HEK293 (cell line): ENCODE results near the gene ADAM17.

Experiments used
- CTCF ChIA-PET: fragments of 350-600 bp; formaldehyde crosslinking; extraction: SDS; loops from one replicate; lab custom pipeline; 2021; ENCODE audit warnings: antibody characterized with exemption; lab: Yijun Ruan, JAX
- POLR2A ChIA-PET: fragments of 300-600 bp; formaldehyde crosslinking; extraction: SDS; loops from one replicate; lab custom pipeline; 2020; ENCODE audit warnings: antibody characterized with exemption, inconsistent platforms; lab: Yijun Ruan, JAX
- H3K27ac ChIP-seq: fragments of 200-500 bp; sonication (Bioruptor generic); 2 replicates; pipeline ENCODE4 v1.5.1; 2014; ENCODE audit warnings: low read depth, low read length, control low read depth, inconsistent platforms; ENCODE audit errors: extremely low read depth
- H3K36me3 ChIP-seq, 2 experiments: fragments of 200-500 bp in 1 of 2; sonication (Bioruptor generic) in 1 of 2; 1 replicate in 1 of 2; 2 replicates in 1 of 2; pipeline ENCODE4 v1.5.1; 2014 to 2017; ENCODE audit warnings: inconsistent platforms in 2 of 2, low read length in 2 of 2; ENCODE audit not compliant: control insufficient read depth in 2 of 2, insufficient read depth in 1 of 2
- H3K4me1 ChIP-seq: fragments of 200-500 bp; sonication (Bioruptor generic); 2 replicates; pipeline ENCODE4 v1.5.1; 2014; ENCODE audit warnings: mild to moderate bottlenecking, low read length, inconsistent platforms; ENCODE audit not compliant: control insufficient read depth, insufficient read depth
- H3K4me3 ChIP-seq: 2 replicates; pipeline ENCODE4 v1.5.1; 2011; ENCODE audit warnings: low read depth, mild to moderate bottlenecking, control low read depth, low read length, moderate library complexity
- H3K9me3 ChIP-seq: fragments of 200-500 bp; sonication (Bioruptor generic); 2 replicates; pipeline ENCODE4 v1.5.1; 2014; ENCODE audit warnings: low read depth, low read length, inconsistent platforms; ENCODE audit not compliant: control insufficient read depth, insufficient read depth
- BCL11A ChIP-seq: fragments of 450-650 bp; formaldehyde crosslinking; IDR thresholded peaks from 2 replicates; pipeline ENCODE4 v1.5.1; 2016; ENCODE audit warnings: low read depth, missing biosample characterization, missing genetic modification characterization
- HOXC10 ChIP-seq: sonication (generic); formaldehyde crosslinking; IDR thresholded peaks from 2 replicates; pipeline ENCODE4 v1.8.1; 2023; ENCODE audit warnings: mild to moderate bottlenecking, missing genetic modification reagents
- HOXD13 ChIP-seq: sonication (generic); formaldehyde crosslinking; IDR thresholded peaks from 2 replicates; pipeline ENCODE4 v1.8.0; 2022; ENCODE audit warnings: missing genetic modification reagents, borderline replicate concordance
- KLF16 ChIP-seq: fragments of 450-650 bp; formaldehyde crosslinking; IDR thresholded peaks from 2 replicates; pipeline ENCODE4 v1.5.1; 2017; ENCODE audit warnings: missing biosample characterization, missing genetic modification characterization
- SCRT2 ChIP-seq: fragments of 450-650 bp; formaldehyde crosslinking; IDR thresholded peaks from 2 replicates; pipeline ENCODE4 v1.5.1; 2016; ENCODE audit warnings: missing biosample characterization, missing genetic modification characterization
- SP2 ChIP-seq: fragments of 450-650 bp; formaldehyde crosslinking; IDR thresholded peaks from 2 replicates; pipeline ENCODE4 v1.5.1; 2016; ENCODE audit warnings: missing biosample characterization, missing genetic modification characterization
- SP7 ChIP-seq: fragments of 450-650 bp; formaldehyde crosslinking; IDR thresholded peaks from 2 replicates; pipeline ENCODE4 v1.5.1; 2016; ENCODE audit warnings: missing biosample characterization, missing genetic modification characterization
- YY1 ChIP-seq: fragments of 450-650 bp; formaldehyde crosslinking; IDR thresholded peaks from 2 replicates; pipeline ENCODE4 v1.5.1; 2018; ENCODE audit warnings: missing biosample characterization, missing genetic modification characterization
- ZNF121 ChIP-seq: fragments of 450-650 bp; formaldehyde crosslinking; IDR thresholded peaks from 2 replicates; pipeline ENCODE4 v1.5.1; 2016; ENCODE audit warnings: missing biosample characterization, missing genetic modification characterization
- ZNF157 ChIP-seq: fragments of 450-650 bp; formaldehyde crosslinking; IDR thresholded peaks from 2 replicates; pipeline ENCODE4 v1.5.1; 2016; ENCODE audit warnings: missing biosample characterization, missing genetic modification characterization
- ZNF341 ChIP-seq: fragments of 450-650 bp; formaldehyde crosslinking; IDR thresholded peaks from 2 replicates; pipeline ENCODE4; 2016; ENCODE audit warnings: low read depth, missing biosample characterization, missing genetic modification characterization
- ZNF350 ChIP-seq: fragments of 450-650 bp; formaldehyde crosslinking; IDR thresholded peaks from 2 replicates; pipeline ENCODE4 v1.5.0; 2017; ENCODE audit warnings: missing biosample characterization, mild to moderate bottlenecking, missing genetic modification characterization
- ZNF394 ChIP-seq: fragments of 450-650 bp; formaldehyde crosslinking; IDR thresholded peaks from 2 replicates; pipeline ENCODE4 v1.5.1; 2016; ENCODE audit warnings: missing biosample characterization, missing genetic modification characterization, mild to moderate bottlenecking, moderate library complexity, borderline replicate concordance
- ZNF433 ChIP-seq: fragments of 450-650 bp; formaldehyde crosslinking; IDR thresholded peaks from 2 replicates; pipeline ENCODE4 v1.5.1; 2016; ENCODE audit warnings: missing biosample characterization, missing genetic modification characterization, low read depth
- ZNF449 ChIP-seq: fragments of 450-650 bp; formaldehyde crosslinking; IDR thresholded peaks from 2 replicates; pipeline ENCODE4 v1.5.1; 2017; ENCODE audit warnings: missing biosample characterization, mild to moderate bottlenecking, missing genetic modification characterization, moderate library complexity
- ZNF501 ChIP-seq: fragments of 450-650 bp; formaldehyde crosslinking; IDR thresholded peaks from 2 replicates; pipeline ENCODE4 v1.5.1; 2016; ENCODE audit warnings: missing biosample characterization, missing genetic modification characterization
- ZNF561 ChIP-seq: fragments of 450-650 bp; IDR thresholded peaks from 2 replicates; pipeline ENCODE4 v1.5.1; 2018; ENCODE audit warnings: missing biosample characterization, missing genetic modification characterization, borderline replicate concordance
- ZNF610 ChIP-seq: fragments of 450-650 bp; formaldehyde crosslinking; IDR thresholded peaks from 2 replicates; pipeline ENCODE4 v1.5.1; 2016; ENCODE audit warnings: missing biosample characterization, missing genetic modification characterization, borderline replicate concordance
- ZNF677 ChIP-seq: fragments of 450-650 bp; IDR thresholded peaks from 2 replicates; pipeline ENCODE4 v1.5.0; 2018; ENCODE audit warnings: missing biosample characterization, mild to moderate bottlenecking, missing genetic modification characterization, moderate library complexity
- ZNF704 ChIP-seq: fragments of 450-650 bp; formaldehyde crosslinking; IDR thresholded peaks from 2 replicates; pipeline ENCODE4 v1.5.1; 2016; ENCODE audit warnings: missing biosample characterization, missing genetic modification characterization
- TF ChIP-seq, protein P1 (sequence below): fragments of 450-650 bp; formaldehyde crosslinking; IDR thresholded peaks from 2 replicates; pipeline ENCODE4 v1.5.1; 2016; ENCODE audit warnings: missing biosample characterization, missing genetic modification characterization
- TF ChIP-seq, protein P2 (sequence below): fragments of 450-650 bp; formaldehyde crosslinking; optimal IDR thresholded peaks from 2 replicates; pipeline ENCODE3; 2016; ENCODE audit warnings: missing biosample characterization, mild to moderate bottlenecking, missing genetic modification characterization
- TF ChIP-seq, protein P3 (sequence below): fragments of 450-650 bp; formaldehyde crosslinking; IDR thresholded peaks from 2 replicates; pipeline ENCODE4 v1.5.1; 2017; ENCODE audit warnings: missing biosample characterization, missing genetic modification characterization
- TF ChIP-seq, protein P4 (sequence below): sonication (generic); formaldehyde crosslinking; IDR thresholded peaks from 2 replicates; pipeline ENCODE4 v1.8.1; 2022; ENCODE audit warnings: mild to moderate bottlenecking, moderate library complexity, missing genetic modification reagents

Gene ADAM17

GRCh38 chr2:9527995-9528787, 27.4 kb downstream of the ADAM17 start:
- no peaks in the 10 kb centered on the region for H3K4me1 ChIP-seq
- TF ChIP-seq ZNF341 (tag by site-specific recombination) (no peak), SCRT2 (tag by site-specific recombination) (no peak), HOXC10 (no peak), ZNF350 (no peak), ZNF501 (tag by site-specific recombination) (no peak)
- TF ChIP-seq, protein P1, sequence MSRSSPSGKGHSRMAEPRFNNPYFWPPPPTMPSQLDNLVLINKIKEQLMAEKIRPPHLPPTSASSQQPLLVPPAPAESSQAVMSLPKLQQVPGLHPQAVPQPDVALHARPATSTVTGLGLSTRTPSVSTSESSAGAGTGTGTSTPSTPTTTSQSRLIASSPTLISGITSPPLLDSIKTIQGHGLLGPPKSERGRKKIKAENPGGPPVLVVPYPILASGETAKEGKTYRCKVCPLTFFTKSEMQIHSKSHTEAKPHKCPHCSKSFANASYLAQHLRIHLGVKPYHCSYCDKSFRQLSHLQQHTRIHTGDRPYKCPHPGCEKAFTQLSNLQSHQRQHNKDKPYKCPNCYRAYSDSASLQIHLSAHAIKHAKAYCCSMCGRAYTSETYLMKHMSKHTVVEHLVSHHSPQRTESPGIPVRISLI (tag by site-specific recombination): no peak
- TF ChIP-seq, protein P2, sequence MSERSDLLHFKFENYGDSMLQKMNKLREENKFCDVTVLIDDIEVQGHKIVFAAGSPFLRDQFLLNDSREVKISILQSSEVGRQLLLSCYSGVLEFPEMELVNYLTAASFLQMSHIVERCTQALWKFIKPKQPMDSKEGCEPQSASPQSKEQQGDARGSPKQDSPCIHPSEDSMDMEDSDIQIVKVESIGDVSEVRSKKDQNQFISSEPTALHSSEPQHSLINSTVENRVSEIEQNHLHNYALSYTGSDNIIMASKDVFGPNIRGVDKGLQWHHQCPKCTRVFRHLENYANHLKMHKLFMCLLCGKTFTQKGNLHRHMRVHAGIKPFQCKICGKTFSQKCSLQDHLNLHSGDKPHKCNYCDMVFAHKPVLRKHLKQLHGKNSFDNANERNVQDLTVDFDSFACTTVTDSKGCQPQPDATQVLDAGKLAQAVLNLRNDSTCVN (tag by site-specific recombination): no peak
- TF ChIP-seq, protein P3, sequence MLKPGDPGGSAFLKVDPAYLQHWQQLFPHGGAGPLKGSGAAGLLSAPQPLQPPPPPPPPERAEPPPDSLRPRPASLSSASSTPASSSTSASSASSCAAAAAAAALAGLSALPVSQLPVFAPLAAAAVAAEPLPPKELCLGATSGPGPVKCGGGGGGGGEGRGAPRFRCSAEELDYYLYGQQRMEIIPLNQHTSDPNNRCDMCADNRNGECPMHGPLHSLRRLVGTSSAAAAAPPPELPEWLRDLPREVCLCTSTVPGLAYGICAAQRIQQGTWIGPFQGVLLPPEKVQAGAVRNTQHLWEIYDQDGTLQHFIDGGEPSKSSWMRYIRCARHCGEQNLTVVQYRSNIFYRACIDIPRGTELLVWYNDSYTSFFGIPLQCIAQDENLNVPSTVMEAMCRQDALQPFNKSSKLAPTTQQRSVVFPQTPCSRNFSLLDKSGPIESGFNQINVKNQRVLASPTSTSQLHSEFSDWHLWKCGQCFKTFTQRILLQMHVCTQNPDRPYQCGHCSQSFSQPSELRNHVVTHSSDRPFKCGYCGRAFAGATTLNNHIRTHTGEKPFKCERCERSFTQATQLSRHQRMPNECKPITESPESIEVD (tag by site-specific recombination): no peak
- H3K9me3 ChIP-seq: no peaks in the 10 kb centered on the region
- CTCF ChIA-PET: interaction anchor here (0.7 kb wide), 1 partner anchor 456 kb away, joined by 4 read pairs; no protein-coding TSS in a partner anchor
- H3K4me3 ChIP-seq: no peak overlapping the region
- no peak overlapping the region for H3K27ac ChIP-seq
- H3K36me3 ChIP-seq: peaks cover 11 to 68% of the 10 kb centered on the region in 2 experiments
- POLR2A ChIA-PET: no interaction called here

- Histone ChIP-seq H3K9me3 (no peaks in the 10 kb centered on the region), H3K4me1 (no peaks in the 10 kb centered on the region), H3K4me3 (no peak overlapping the region), H3K27ac (no peak overlapping the region), H3K36me3 (peaks cover 17 to 76% of the 10 kb centered on the region in 2 experiments)
- ChIA-PET POLR2A (no interaction called here), CTCF (no interaction called here)
- TF ChIP-seq ZNF449 (tag by site-specific recombination) (no peak), KLF16 (no peak), SP7 (tag by site-specific recombination) (no peak), ZNF121 (tag by site-specific recombination) (no peak), ZNF677 (no peak), ZNF610 (tag by site-specific recombination) (no peak), YY1 (tag by site-specific recombination) (no peak), BCL11A (tag by site-specific recombination) (no peak), ZNF433 (tag by site-specific recombination) (no peak), ZNF704 (tag by site-specific recombination) (no peak), ZNF561 (tag by site-specific recombination) (no peak), ZNF394 (tag by site-specific recombination) (no peak), ZNF157 (tag by site-specific recombination) (no peak), SP2 (tag by site-specific recombination) (no peak), HOXD13 (CRISPR knock-in tag) (no peak)
- TF ChIP-seq, protein P4, sequence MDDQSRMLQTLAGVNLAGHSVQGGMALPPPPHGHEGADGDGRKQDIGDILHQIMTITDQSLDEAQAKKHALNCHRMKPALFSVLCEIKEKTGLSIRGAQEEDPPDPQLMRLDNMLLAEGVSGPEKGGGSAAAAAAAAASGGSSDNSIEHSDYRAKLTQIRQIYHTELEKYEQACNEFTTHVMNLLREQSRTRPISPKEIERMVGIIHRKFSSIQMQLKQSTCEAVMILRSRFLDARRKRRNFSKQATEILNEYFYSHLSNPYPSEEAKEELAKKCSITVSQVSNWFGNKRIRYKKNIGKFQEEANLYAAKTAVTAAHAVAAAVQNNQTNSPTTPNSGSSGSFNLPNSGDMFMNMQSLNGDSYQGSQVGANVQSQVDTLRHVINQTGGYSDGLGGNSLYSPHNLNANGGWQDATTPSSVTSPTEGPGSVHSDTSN (CRISPR knock-in tag): no peak
Observed at GRCh38 chr2:9525266-9525665, 30.4 kb downstream of the ADAM17 start.
